B cell (primary cell): ENCODE measurements around the gene NECAP2. TPM values are rescaled to one million over a fixed set of nuclear protein-coding genes. Genes with fewer than 3 reads are reported as not detected.
"Not testable (repeated sequence)": the region's sequence is repeated elsewhere in the genome, so short reads cannot be mapped to it uniquely, and the experiment has no call there.

ENCODE experiments used
- ATAC-seq: fragments of 200-7000 bp; cut with Tn5 transposase; one replicate; pipeline ENCODE4 v1.10.0; 2021; ENCODE audit warnings: low read depth, mild to moderate bottlenecking, moderate number of reproducible peaks, moderate library complexity
- CTCF ChIA-PET: fragments of 350-600 bp; sonication (Branson Sonifier 250); formaldehyde crosslinking; loops from one replicate; lab custom pipeline; 2021; ENCODE audit warnings: antibody characterized with exemption, inconsistent platforms; lab: Charles Lee
- POLR2A ChIA-PET: fragments of 350-600 bp; sonication (Branson Sonifier 250); formaldehyde crosslinking; loops from one replicate; lab custom pipeline; 2021; ENCODE audit warnings: antibody characterized with exemption; lab: Charles Lee
- DNase-seq: peaks from one replicate; pipeline ENCODE4 v3.0.0; 2013
- H2AFZ ChIP-seq: 2 replicates; pipeline ENCODE4 v1.6.1; 2012; ENCODE audit warnings: mild to moderate bottlenecking, low read depth, low read length; ENCODE audit not compliant: insufficient read depth, poor library complexity, severe bottlenecking
- H3K27ac ChIP-seq, 2 donors: 1 replicate in 1 of 2; 2 replicates in 1 of 2; pipeline ENCODE4 v1.5.1; 2012 to 2013; ENCODE audit warnings: low read length in 2 of 2, mild to moderate bottlenecking in 2 of 2, moderate library complexity in 1 of 2
- H3K27me3 ChIP-seq, 4 experiments: fragments of 200-600 bp in 1 of 4; sonication (generic) in 1 of 4; replicated peaks in 1 of 4; 1 replicate in 2 of 4; 2 replicates in 2 of 4; pipeline versions ENCODE4 v1.6.1 to v1.7.0; 2013 to 2016; ENCODE audit warnings: low read length in 3 of 4, mild to moderate bottlenecking in 2 of 4, mixed read lengths in 1 of 4, moderate library complexity in 1 of 4; ENCODE audit not compliant: insufficient read depth in 4 of 4, control insufficient read depth in 3 of 4; ENCODE audit errors: control extremely low read depth in 1 of 4
- H3K36me3 ChIP-seq, 2 experiments: replicated peaks in 1 of 2; 1 replicate in 1 of 2; 2 replicates in 1 of 2; pipeline versions ENCODE4 v1.6.1 to v1.7.1; 2013; ENCODE audit warnings: low read length in 1 of 2; ENCODE audit not compliant: insufficient read depth in 2 of 2, control insufficient read depth in 1 of 2; ENCODE audit errors: control extremely low read depth in 1 of 2, extremely low read depth in 1 of 2
- H3K4me1 ChIP-seq, 2 donors: fragments of 200-600 bp in 1 of 2; sonication (generic) in 1 of 2; 1 replicate in 1 of 2; 2 replicates in 1 of 2; pipeline versions ENCODE4 v1.5.1 to v1.6.1; 2013 to 2017; ENCODE audit warnings: low read length in 2 of 2; ENCODE audit not compliant: control insufficient read depth in 2 of 2, insufficient read depth in 2 of 2
- H3K4me2 ChIP-seq: replicated peaks from 2 replicates; pipeline ENCODE3; 2012; ENCODE audit warnings: mild to moderate bottlenecking, low read depth, low read length; ENCODE audit not compliant: poor library complexity, severe bottlenecking
- H3K4me3 ChIP-seq, 5 experiments: fragments of 200-600 bp in 1 of 5; sonication (generic) in 1 of 5; 1 replicate in 3 of 5; 2 replicates in 2 of 5; pipeline versions ENCODE4 v1.5.1 to v1.7.0; 2011 to 2016; ENCODE audit warnings: low read length in 4 of 5, mild to moderate bottlenecking in 4 of 5, low read depth in 2 of 5, control low read depth in 1 of 5, moderate library complexity in 1 of 5; ENCODE audit not compliant: insufficient read depth in 1 of 5; ENCODE audit errors: control extremely low read depth in 1 of 5, extremely low read depth in 1 of 5
- H3K79me2 ChIP-seq: fragments of 200-600 bp; sonication (generic); one replicate; pipeline ENCODE4 v1.6.0; 2016; ENCODE audit warnings: low read length; ENCODE audit not compliant: control insufficient read depth, insufficient read depth
- H3K9ac ChIP-seq: fragments of 200-600 bp; sonication (generic); 2 replicates; pipeline ENCODE4 v1.6.1; 2017; ENCODE audit warnings: mild to moderate bottlenecking, low read length, moderate library complexity
- H3K9me3 ChIP-seq, 3 donors: one replicate each; pipeline versions ENCODE4 v1.6.1 to v1.7.1; 2013; ENCODE audit warnings: low read length in 2 of 3; ENCODE audit not compliant: control insufficient read depth in 2 of 3, insufficient read depth in 1 of 3; ENCODE audit errors: control extremely low read depth in 1 of 3
- H4K20me1 ChIP-seq: 2 replicates; pipeline ENCODE4 v1.6.0; 2012; ENCODE audit warnings: mild to moderate bottlenecking, low read length; ENCODE audit not compliant: insufficient read depth, control insufficient read depth, poor library complexity, severe bottlenecking
- H3K27ac Mint-ChIP-seq: one replicate; pipeline ENCODE4 v1.8.0; 2021; ENCODE audit warnings: mixed read lengths
- H3K27me3 Mint-ChIP-seq: one replicate; pipeline ENCODE4 v1.8.0; 2021; ENCODE audit warnings: mixed read lengths
- H3K4me1 Mint-ChIP-seq: one replicate; pipeline ENCODE4 v1.8.0; 2021; ENCODE audit warnings: mixed read lengths
- H3K4me3 Mint-ChIP-seq: one replicate; pipeline ENCODE4 v1.8.0; 2021; ENCODE audit warnings: mixed read lengths
- H3K9me3 Mint-ChIP-seq: one replicate; pipeline ENCODE4 v1.8.0; 2022; ENCODE audit warnings: mixed read lengths; ENCODE audit not compliant: insufficient read depth
- WGBS: methylation state at CpG from one replicate; pipeline ENCODE4 v1.1.5; 2013; ENCODE audit warnings: missing lambda C conversion rate; ENCODE audit not compliant: insufficient coverage; 5-methylcytosine and 5-hydroxymethylcytosine counted together
- intact Hi-C: fragments of 100-400 bp; cut with micrococcal nuclease; formaldehyde crosslinking; loops from one replicate; pipeline ENCODE4 v1.10.0; 2022
- polyA plus RNA-seq: library from polyadenylated mRNA; depleted of rRNA; stranded (reverse); fragments of >200 nt; gene quantifications from 2 replicates; pipeline ENCODE4 v1.2.3, GENCODE V29; 2012
- total RNA-seq, 2 donors: library from RNA; stranded (reverse); fragments of 120-200 nt in 1 of 2; gene quantifications; 1 replicate in 1 of 2; 2 replicates in 1 of 2; pipeline versions ENCODE4 v1.2.3 to v1.2.4, GENCODE V29; 2013 to 2022

The NECAP2 gene
- total and polyA plus RNA-seq, 2 donors (not counting 1 experiment from before 2014, with no cell fraction given): 77.3 to 81.5 TPM

GRCh38 chr1:16506364-16507136 is 66.0 kb downstream of the NECAP2 start:
- H3K4me1 ChIP-seq, H3K27ac ChIP-seq, H3K9me3 Mint-ChIP-seq, H3K4me2 ChIP-seq, H4K20me1 ChIP-seq, ATAC-seq, H3K79me2 ChIP-seq, DNase-seq, H3K27me3 Mint-ChIP-seq, H3K27me3 ChIP-seq, CTCF ChIA-PET, intact Hi-C loops, H3K4me1 Mint-ChIP-seq, H3K4me3 Mint-ChIP-seq, H3K4me3 ChIP-seq, H3K27ac Mint-ChIP-seq, H2AFZ ChIP-seq, POLR2A ChIA-PET, H3K36me3 ChIP-seq, H3K9ac ChIP-seq: not testable (repeated sequence)
- 86% methylated on average over 11 of the region's 15 CpGs for whole genome bisulfite sequencing
- H3K9me3 ChIP-seq: peaks cover 1 to 16% (median 2%) of the 10 kb centered on the region in 3 donors

GRCh38 chr1:16508861-16509445 is 68.4 kb downstream of the NECAP2 start:
- intact Hi-C loops, H3K27ac ChIP-seq, H3K4me3 Mint-ChIP-seq, POLR2A ChIA-PET, H3K27me3 ChIP-seq, H3K9me3 Mint-ChIP-seq, H3K4me3 ChIP-seq, CTCF ChIA-PET, ATAC-seq, H3K27ac Mint-ChIP-seq, H4K20me1 ChIP-seq, H3K36me3 ChIP-seq, H3K4me1 Mint-ChIP-seq, H3K4me2 ChIP-seq, H2AFZ ChIP-seq, H3K9ac ChIP-seq, H3K79me2 ChIP-seq, H3K27me3 Mint-ChIP-seq: not testable (repeated sequence)
- peak; percentile 35 for DNase-seq
- WGBS: 98% methylated on average over 7 of the region's 8 CpGs
- Histone ChIP-seq H3K9me3 (peaks cover 1 to 16% (median 2%) of the 10 kb centered on the region in 3 donors), H3K4me1 (peaks cover 0 to 12% of the 10 kb centered on the region in 2 donors)

Other genes starting within 250 kb of the NECAP2 start
- gene ARHGEF19, start 228.1 kb upstream of the NECAP2 start, total RNA-seq: 13.9 and 14.5 TPM in 2 replicates
- gene ARHGEF19, start 228.1 kb upstream of the NECAP2 start, polyA plus RNA-seq: 15.3 and 20.9 TPM in 2 replicates
- 11.1 and 14.3 TPM in 2 replicates for gene CPLANE2, start 203.5 kb upstream of the NECAP2 start, total RNA-seq
- gene CPLANE2, start 203.5 kb upstream of the NECAP2 start, polyA plus RNA-seq: 5.7 and 6.3 TPM in 2 replicates
- 25.4 and 33.1 TPM in 2 replicates for gene FBXO42, start 88.2 kb upstream of the NECAP2 start, total RNA-seq
- gene FBXO42, start 88.2 kb upstream of the NECAP2 start, polyA plus RNA-seq: 14.2 and 17.2 TPM in 2 replicates
- gene SZRD1, start 73.5 kb upstream of the NECAP2 start, total RNA-seq: 109 and 110 TPM in 2 replicates
- gene SZRD1, start 73.5 kb upstream of the NECAP2 start, polyA plus RNA-seq: 91.3 and 92.4 TPM in 2 replicates
- not detected in 2 replicates for gene SPATA21, start 3.3 kb upstream of the NECAP2 start, total RNA-seq
- 0.01 TPM in 1 of 2 replicates, not detected in the other for gene SPATA21, start 3.3 kb upstream of the NECAP2 start, polyA plus RNA-seq
- 4,377 and 4,541 TPM in 2 replicates for gene RNU1-1, start 73.6 kb downstream of the NECAP2 start, total RNA-seq
- gene RNU1-1, start 73.6 kb downstream of the NECAP2 start, polyA plus RNA-seq: not detected in 2 replicates
- 64.1 and 66.3 TPM in 2 replicates for gene NBPF1, start 172.8 kb downstream of the NECAP2 start, total RNA-seq
- 10.1 and 19.1 TPM in 2 replicates for gene NBPF1, start 172.8 kb downstream of the NECAP2 start, polyA plus RNA-seq
- 4,377 and 4,541 TPM in 2 replicates for gene RNU1-3, start 226.2 kb downstream of the NECAP2 start, total RNA-seq
- not detected in 2 replicates for gene RNU1-3, start 226.2 kb downstream of the NECAP2 start, polyA plus RNA-seq